ENCODE data around the gene IRF4. TPM values are rescaled to one million over a fixed set of nuclear protein-coding genes. Genes with fewer than 3 reads are reported as not detected.

IRF4 gene
- total RNA-seq, 1 experiment from 2014 or later = 0.10 TPM

- no peak for DNase-seq (ENCODE audit: low read depth)
Observed at GRCh38 chr6:454148-454991, 62.8 kb downstream of the IRF4 start.

- no peak for DNase-seq (ENCODE audit: low read depth)
Observed at GRCh38 chr6:455006-455585, 63.5 kb downstream of the IRF4 start.

- no peak for DNase-seq (ENCODE audit: low read depth)
Observed at GRCh38 chr6:455835-456234, 64.3 kb downstream of the IRF4 start.

- no peak for DNase-seq (ENCODE audit: low read depth)
Observed at GRCh38 chr6:456358-456867, 64.9 kb downstream of the IRF4 start.

GRCh38 chr6:456887-457286, 65.3 kb downstream of the IRF4 start:
- no peak for DNase-seq (ENCODE audit: low read depth)

Other genes with a start within 250 kb of the IRF4 start
- 8.9 and 11.5 TPM in 2 replicates for gene DUSP22, start 99.3 kb upstream of the IRF4 start, total RNA-seq (2014; rRNA removed; shearing (Covaris generic))

Measured in HT1080 (cell line).